SH-SY5Y (cell line): ENCODE results near the gene PLCB3.

ENCODE experiments used
- GATA2 ChIP-seq: IDR thresholded peaks from 2 replicates; pipeline ENCODE4 v1.6.1; 2011; ENCODE audit warnings: mild to moderate bottlenecking, low read depth, low read length
- GATA3 ChIP-seq: IDR thresholded peaks from 2 replicates; pipeline ENCODE4 v1.6.1; 2011; ENCODE audit warnings: low read depth, mild to moderate bottlenecking, low read length, moderate library complexity

DNA sequence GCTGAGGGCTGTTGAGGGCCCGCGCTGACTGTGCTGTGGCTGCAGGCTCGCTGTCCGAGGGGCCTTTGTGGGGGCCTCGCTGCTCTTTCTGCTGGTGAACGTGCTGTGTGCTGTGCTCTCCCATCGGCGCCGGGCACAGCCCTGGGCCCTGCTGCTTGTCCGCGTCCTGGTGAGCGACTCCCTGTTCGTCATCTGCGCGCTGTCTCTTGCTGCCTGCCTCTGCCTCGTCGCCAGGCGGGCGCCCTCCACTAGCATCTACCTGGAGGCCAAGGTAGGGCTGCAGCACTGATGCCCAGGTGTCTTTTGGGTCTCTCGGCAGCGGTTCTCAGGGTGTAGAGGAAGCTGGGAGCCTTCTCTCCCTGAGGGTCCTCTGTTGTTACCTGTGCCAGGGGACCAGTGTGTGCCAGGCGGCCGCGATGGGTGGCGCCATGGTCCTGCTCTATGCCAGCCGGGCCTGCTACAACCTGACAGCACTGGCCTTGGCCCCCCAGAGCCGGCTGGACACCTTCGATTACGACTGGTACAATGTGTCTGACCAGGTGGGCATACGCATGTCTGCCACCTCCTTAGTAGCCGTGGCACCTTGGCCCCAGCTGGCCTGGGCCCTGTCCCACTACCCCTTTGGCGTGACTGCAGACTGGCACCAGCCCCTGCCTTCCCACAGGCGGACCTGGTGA is 36.5 kb downstream of the PLCB3 start:
- TF ChIP-seq GATA2 = no peak
- no peak for TF ChIP-seq GATA3
